ENCODE measurements around the gene INAFM1.

The INAFM1 gene

GRCh38 chr19:47274071-47274890, at the start of gene INAFM1:
TSS of gene INAFM1 (plus strand) at chr19:47274885. CDS start at chr19:47274920, 35 bp downstream.
- Histone ChIP-seq H3K27me3 (ENCODE audit: insufficient read depth, low read depth) (no peaks in the 10 kb centered on the region), H3K36me3 (ENCODE audit: insufficient read depth) (no peaks in the 10 kb centered on the region), H3K79me2 (ENCODE audit: insufficient read depth, low read depth) (no peaks in the 10 kb centered on the region), H3K4me1 (ENCODE audit: low read depth, poor library complexity, severe bottlenecking) (peaks cover 10% of the 10 kb centered on the region), H3K9ac (peak within 1 kb of the TSS; percentile 91), H3K27ac (peak within 1 kb of the TSS; percentile 89), H4K20me1 (ENCODE audit: insufficient read depth) (no peaks in the 10 kb centered on the region), H3K4me2 (peak within 1 kb of the TSS; percentile 100), H2AFZ (ENCODE audit: low read depth) (peak within 1 kb of the TSS; percentile 80), H3K4me3 (IDR thresholded peaks at IDR 0.05; ENCODE audit: insufficient read depth, low read depth, low read length) (peak within 1 kb of the TSS; percentile 49)
- no peak for TF ChIP-seq CTCF (conservative IDR thresholded peaks at IDR 0.05; ENCODE audit: low read depth, low read length)

GRCh38 chr19:47225746-47226425, 48.8 kb upstream of the INAFM1 start:
- peak overlapping the region; percentile 90 for H3K27ac ChIP-seq
- H3K4me3 ChIP-seq (IDR thresholded peaks at IDR 0.05; ENCODE audit: insufficient read depth, low read depth, low read length), result no peak overlapping the region
- peak overlapping the region; percentile 82 for H3K9ac ChIP-seq
- peak overlapping the region; percentile 100 for H3K4me2 ChIP-seq
- H4K20me1 ChIP-seq (ENCODE audit: insufficient read depth), result no peaks in the 10 kb centered on the region
- no peaks in the 10 kb centered on the region for H3K36me3 ChIP-seq (ENCODE audit: insufficient read depth)
- peak overlapping the region; percentile 56 for H2AFZ ChIP-seq (ENCODE audit: low read depth)
- no peaks in the 10 kb centered on the region for H3K27me3 ChIP-seq (ENCODE audit: insufficient read depth, low read depth)
- peak; percentile 47 for TF ChIP-seq CTCF (conservative IDR thresholded peaks at IDR 0.05; ENCODE audit: low read depth, low read length)
- peaks cover 36% of the 10 kb centered on the region for H3K4me1 ChIP-seq (ENCODE audit: low read depth, poor library complexity, severe bottlenecking)
- no peaks in the 10 kb centered on the region for H3K79me2 ChIP-seq (ENCODE audit: insufficient read depth, low read depth)

GRCh38 chr19:47226426-47227351, 48.0 kb upstream of the INAFM1 start:
- Histone ChIP-seq H3K27me3 (ENCODE audit: insufficient read depth, low read depth) (no peaks in the 10 kb centered on the region), H2AFZ (ENCODE audit: low read depth) (no peak overlapping the region), H3K4me2 (peak overlapping the region; percentile 100), H3K4me1 (ENCODE audit: low read depth, poor library complexity, severe bottlenecking) (peaks cover 40% of the 10 kb centered on the region), H3K36me3 (ENCODE audit: insufficient read depth) (no peaks in the 10 kb centered on the region), H4K20me1 (ENCODE audit: insufficient read depth) (no peaks in the 10 kb centered on the region), H3K27ac (peak overlapping the region; percentile 90), H3K9ac (peak overlapping the region; percentile 82), H3K79me2 (ENCODE audit: insufficient read depth, low read depth) (no peaks in the 10 kb centered on the region), H3K4me3 (IDR thresholded peaks at IDR 0.05; ENCODE audit: insufficient read depth, low read depth, low read length) (no peak overlapping the region)
- no peak for TF ChIP-seq CTCF (conservative IDR thresholded peaks at IDR 0.05; ENCODE audit: low read depth, low read length)
